GM23338 (cell line): ENCODE measurements around the gene SORT1. TPM values are rescaled to one million over a fixed set of nuclear protein-coding genes. Genes with fewer than 3 reads are reported as not detected.

Experiments
- ATAC-seq: fragments of 200-7000 bp; cut with Tn5 transposase; 3 replicates; pipeline ENCODE4 v1.9.1; 2020
- DNase-seq: peaks from one replicate; pipeline ENCODE4 v3.0.0-alpha.2; 2015; ENCODE audit warnings: low spot score
- H2AFZ ChIP-seq: fragments of 200-600 bp; sonication (generic); 2 replicates; pipeline ENCODE4 v1.8.0; 2016; ENCODE audit warnings: antibody characterized with exemption, mild to moderate bottlenecking, moderate library complexity
- H3F3A ChIP-seq: fragments of 200-600 bp; sonication (generic); replicated peaks from 2 replicates; pipeline ENCODE4 v1.8.0; 2017; ENCODE audit warnings: antibody characterized with exemption, mixed run types, low read depth
- H3K27ac ChIP-seq: fragments of 200-600 bp; sonication (generic); 2 replicates; pipeline ENCODE4 v1.6.1; 2016; ENCODE audit warnings: low read depth
- H3K27me3 ChIP-seq: fragments of 200-600 bp; sonication (generic); 2 replicates; pipeline ENCODE4 v1.8.0; 2016; ENCODE audit warnings: mild to moderate bottlenecking, mixed run types, moderate library complexity; ENCODE audit not compliant: insufficient read depth
- H3K36me3 ChIP-seq: fragments of 200-600 bp; sonication (generic); 2 replicates; pipeline ENCODE4 v1.8.0; 2016; ENCODE audit warnings: mild to moderate bottlenecking; ENCODE audit not compliant: insufficient read depth
- H3K4me1 ChIP-seq: fragments of 200-600 bp; sonication (generic); 2 replicates; pipeline ENCODE4 v1.8.0; 2016; ENCODE audit warnings: mild to moderate bottlenecking, moderate library complexity; ENCODE audit not compliant: insufficient read depth
- H3K4me2 ChIP-seq: fragments of 200-600 bp; sonication (generic); 2 replicates; pipeline ENCODE4 v1.7.1; 2017; ENCODE audit warnings: mixed run types
- H3K4me3 ChIP-seq: fragments of 200-600 bp; sonication (generic); 2 replicates; pipeline ENCODE4 v1.6.1; 2016; ENCODE audit warnings: mixed run types
- H3K79me2 ChIP-seq: fragments of 200-600 bp; sonication (generic); replicated peaks from 2 replicates; pipeline ENCODE4 v1.8.0; 2017; ENCODE audit warnings: mild to moderate bottlenecking; ENCODE audit not compliant: insufficient read depth
- H3K9me2 ChIP-seq: fragments of 200-600 bp; sonication (generic); 2 replicates; pipeline ENCODE4 v1.8.0; 2017; ENCODE audit not compliant: insufficient read depth
- H4K20me1 ChIP-seq: fragments of 200-600 bp; sonication (generic); replicated peaks from 2 replicates; pipeline ENCODE4 v1.8.0; 2017; ENCODE audit warnings: mild to moderate bottlenecking; ENCODE audit not compliant: insufficient read depth
- H3K27ac Mint-ChIP-seq: 2 replicates; pipeline ENCODE4 v1.8.0; 2020; ENCODE audit warnings: inconsistent platforms, mild to moderate bottlenecking, moderate library complexity, mixed read lengths
- H3K27me3 Mint-ChIP-seq: 3 replicates; pipeline ENCODE4 v1.8.0; 2022; ENCODE audit warnings: low read depth, mild to moderate bottlenecking, moderate library complexity, mixed read lengths, inconsistent platforms; ENCODE audit not compliant: insufficient read depth, poor library complexity
- H3K36me3 Mint-ChIP-seq: 3 replicates; pipeline ENCODE4 v1.8.0; 2021; ENCODE audit warnings: low read depth, mild to moderate bottlenecking, inconsistent platforms, moderate library complexity, mixed read lengths
- H3K4me1 Mint-ChIP-seq: 3 replicates; pipeline ENCODE4 v1.8.0; 2020; ENCODE audit warnings: mild to moderate bottlenecking, inconsistent platforms, mixed read lengths
- H3K4me3 Mint-ChIP-seq: 3 replicates; pipeline ENCODE4 v1.8.0; 2021; ENCODE audit warnings: moderate library complexity, mild to moderate bottlenecking, inconsistent platforms, mixed read lengths
- H3K9me3 Mint-ChIP-seq: 3 replicates; pipeline ENCODE4 v1.8.0; 2020; ENCODE audit warnings: moderate library complexity, mild to moderate bottlenecking, inconsistent platforms, mixed read lengths
- CREB1 ChIP-seq: fragments of 250-450 bp; sonication (Bioruptor Pico); IDR thresholded peaks from 2 replicates; pipeline ENCODE4 v1.5.0; 2020; ENCODE audit warnings: low read depth, mild to moderate bottlenecking, moderate library complexity
- ETS1 ChIP-seq: IDR thresholded peaks from 2 replicates; pipeline ENCODE4 v1.6.1; 2016; ENCODE audit warnings: antibody characterized with exemption
- POLR2AphosphoS5 ChIP-seq: IDR thresholded peaks from 2 replicates; pipeline ENCODE4 v1.6.1; 2016; ENCODE audit warnings: antibody characterized with exemption, low read depth
- STAT1 ChIP-seq: IDR thresholded peaks from one replicate; pipeline ENCODE4 v1.6.1; 2016; ENCODE audit warnings: antibody characterized with exemption; ENCODE audit not compliant: unreplicated experiment
- ZNF114 ChIP-seq: fragments of 250-450 bp; sonication (Bioruptor Pico); IDR thresholded peaks from 2 replicates; pipeline ENCODE4 v1.5.0; 2020; ENCODE audit warnings: mild to moderate bottlenecking, moderate library complexity
- ZNF331 ChIP-seq: fragments of 250-450 bp; sonication (Bioruptor Pico); IDR thresholded peaks from 2 replicates; pipeline ENCODE4 v1.5.0; 2020; ENCODE audit warnings: low read depth, mild to moderate bottlenecking, moderate library complexity
- polyA plus RNA-seq: library from polyadenylated mRNA; unstranded; fragments of >200 nt; fragmentation: Nextera tagmentation; extraction: Ambion mirVana; gene quantifications from 2 replicates; pipeline ENCODE4 v1.2.1, GENCODE V29; 2016
- total RNA-seq: library from RNA; depleted of rRNA; stranded (reverse); fragments of >200 nt; shearing (Covaris generic); gene quantifications from 2 replicates; pipeline ENCODE4 v1.2.3, GENCODE V29; 2014
- TF ChIP-seq, protein P1 (sequence below): IDR thresholded peaks from one replicate; pipeline ENCODE4 v1.6.1; 2018; ENCODE audit warnings: antibody characterized with exemption; ENCODE audit not compliant: unreplicated experiment
- TF ChIP-seq, protein P2 (sequence below): fragments of 250-450 bp; sonication (Bioruptor Pico); IDR thresholded peaks from 2 replicates; pipeline ENCODE4 v1.5.0; 2020; ENCODE audit warnings: mild to moderate bottlenecking, moderate library complexity

Gene SORT1
- total and polyA plus RNA-seq, 2 experiments from 2014 or later = 10.9 to 55.4 TPM

DNA sequence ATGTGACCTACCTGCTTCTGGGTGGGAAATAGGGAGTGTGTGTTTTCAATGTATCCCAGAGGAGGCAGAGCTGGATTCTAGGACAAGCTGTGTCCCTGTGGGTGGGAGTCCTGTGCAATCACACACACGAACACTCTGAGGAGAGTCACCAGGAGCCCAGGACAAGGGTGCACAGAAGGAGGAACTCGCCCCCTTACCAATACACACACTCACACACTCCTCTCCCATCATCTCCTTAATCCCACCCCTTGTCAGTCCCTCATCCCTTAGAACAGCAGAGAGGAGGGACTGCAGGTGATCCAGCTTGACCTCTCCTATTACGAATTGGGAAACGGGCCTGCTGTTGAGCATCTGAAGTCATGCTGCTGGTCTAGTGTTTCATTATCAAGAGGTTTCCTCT, 82.4 kb downstream of the SORT1 start (continued):
- TF ChIP-seq ETS1 = no peak
- TF ChIP-seq ZNF114 = no peak

GRCh38 chr1:109314795-109315194, 82.9 kb downstream of the SORT1 start:
- Histone ChIP-seq H3K9me2 (no peaks in the 10 kb centered on the region), H2AFZ (no peak overlapping the region), H3K79me2 (no peaks in the 10 kb centered on the region), H3F3A (no peaks in the 10 kb centered on the region), H3K4me2 (no peak overlapping the region), H3K27me3 (no peaks in the 10 kb centered on the region), H4K20me1 (no peaks in the 10 kb centered on the region), H3K36me3 (peaks cover 22% of the 10 kb centered on the region; the same call in 1 of the 2 replicates), H3K27ac (no peak overlapping the region), H3K4me3 (no peak overlapping the region), H3K4me1 (no peaks in the 10 kb centered on the region)
- Mint-ChIP-seq H3K27ac (no peak overlapping the region), H3K4me3 (no peak overlapping the region), H3K9me3 (no peaks in the 10 kb centered on the region), H3K4me1 (peaks cover 6% of the 10 kb centered on the region), H3K27me3 (peaks cover 4% of the 10 kb centered on the region), H3K36me3 (peaks cover 40% of the 10 kb centered on the region)
- ATAC-seq = no peak
- DNase-seq = no peak
- no peak for TF ChIP-seq CREB1
- TF ChIP-seq, protein P1, sequence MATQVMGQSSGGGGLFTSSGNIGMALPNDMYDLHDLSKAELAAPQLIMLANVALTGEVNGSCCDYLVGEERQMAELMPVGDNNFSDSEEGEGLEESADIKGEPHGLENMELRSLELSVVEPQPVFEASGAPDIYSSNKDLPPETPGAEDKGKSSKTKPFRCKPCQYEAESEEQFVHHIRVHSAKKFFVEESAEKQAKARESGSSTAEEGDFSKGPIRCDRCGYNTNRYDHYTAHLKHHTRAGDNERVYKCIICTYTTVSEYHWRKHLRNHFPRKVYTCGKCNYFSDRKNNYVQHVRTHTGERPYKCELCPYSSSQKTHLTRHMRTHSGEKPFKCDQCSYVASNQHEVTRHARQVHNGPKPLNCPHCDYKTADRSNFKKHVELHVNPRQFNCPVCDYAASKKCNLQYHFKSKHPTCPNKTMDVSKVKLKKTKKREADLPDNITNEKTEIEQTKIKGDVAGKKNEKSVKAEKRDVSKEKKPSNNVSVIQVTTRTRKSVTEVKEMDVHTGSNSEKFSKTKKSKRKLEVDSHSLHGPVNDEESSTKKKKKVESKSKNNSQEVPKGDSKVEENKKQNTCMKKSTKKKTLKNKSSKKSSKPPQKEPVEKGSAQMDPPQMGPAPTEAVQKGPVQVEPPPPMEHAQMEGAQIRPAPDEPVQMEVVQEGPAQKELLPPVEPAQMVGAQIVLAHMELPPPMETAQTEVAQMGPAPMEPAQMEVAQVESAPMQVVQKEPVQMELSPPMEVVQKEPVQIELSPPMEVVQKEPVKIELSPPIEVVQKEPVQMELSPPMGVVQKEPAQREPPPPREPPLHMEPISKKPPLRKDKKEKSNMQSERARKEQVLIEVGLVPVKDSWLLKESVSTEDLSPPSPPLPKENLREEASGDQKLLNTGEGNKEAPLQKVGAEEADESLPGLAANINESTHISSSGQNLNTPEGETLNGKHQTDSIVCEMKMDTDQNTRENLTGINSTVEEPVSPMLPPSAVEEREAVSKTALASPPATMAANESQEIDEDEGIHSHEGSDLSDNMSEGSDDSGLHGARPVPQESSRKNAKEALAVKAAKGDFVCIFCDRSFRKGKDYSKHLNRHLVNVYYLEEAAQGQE = no peak
- TF ChIP-seq, protein P2, sequence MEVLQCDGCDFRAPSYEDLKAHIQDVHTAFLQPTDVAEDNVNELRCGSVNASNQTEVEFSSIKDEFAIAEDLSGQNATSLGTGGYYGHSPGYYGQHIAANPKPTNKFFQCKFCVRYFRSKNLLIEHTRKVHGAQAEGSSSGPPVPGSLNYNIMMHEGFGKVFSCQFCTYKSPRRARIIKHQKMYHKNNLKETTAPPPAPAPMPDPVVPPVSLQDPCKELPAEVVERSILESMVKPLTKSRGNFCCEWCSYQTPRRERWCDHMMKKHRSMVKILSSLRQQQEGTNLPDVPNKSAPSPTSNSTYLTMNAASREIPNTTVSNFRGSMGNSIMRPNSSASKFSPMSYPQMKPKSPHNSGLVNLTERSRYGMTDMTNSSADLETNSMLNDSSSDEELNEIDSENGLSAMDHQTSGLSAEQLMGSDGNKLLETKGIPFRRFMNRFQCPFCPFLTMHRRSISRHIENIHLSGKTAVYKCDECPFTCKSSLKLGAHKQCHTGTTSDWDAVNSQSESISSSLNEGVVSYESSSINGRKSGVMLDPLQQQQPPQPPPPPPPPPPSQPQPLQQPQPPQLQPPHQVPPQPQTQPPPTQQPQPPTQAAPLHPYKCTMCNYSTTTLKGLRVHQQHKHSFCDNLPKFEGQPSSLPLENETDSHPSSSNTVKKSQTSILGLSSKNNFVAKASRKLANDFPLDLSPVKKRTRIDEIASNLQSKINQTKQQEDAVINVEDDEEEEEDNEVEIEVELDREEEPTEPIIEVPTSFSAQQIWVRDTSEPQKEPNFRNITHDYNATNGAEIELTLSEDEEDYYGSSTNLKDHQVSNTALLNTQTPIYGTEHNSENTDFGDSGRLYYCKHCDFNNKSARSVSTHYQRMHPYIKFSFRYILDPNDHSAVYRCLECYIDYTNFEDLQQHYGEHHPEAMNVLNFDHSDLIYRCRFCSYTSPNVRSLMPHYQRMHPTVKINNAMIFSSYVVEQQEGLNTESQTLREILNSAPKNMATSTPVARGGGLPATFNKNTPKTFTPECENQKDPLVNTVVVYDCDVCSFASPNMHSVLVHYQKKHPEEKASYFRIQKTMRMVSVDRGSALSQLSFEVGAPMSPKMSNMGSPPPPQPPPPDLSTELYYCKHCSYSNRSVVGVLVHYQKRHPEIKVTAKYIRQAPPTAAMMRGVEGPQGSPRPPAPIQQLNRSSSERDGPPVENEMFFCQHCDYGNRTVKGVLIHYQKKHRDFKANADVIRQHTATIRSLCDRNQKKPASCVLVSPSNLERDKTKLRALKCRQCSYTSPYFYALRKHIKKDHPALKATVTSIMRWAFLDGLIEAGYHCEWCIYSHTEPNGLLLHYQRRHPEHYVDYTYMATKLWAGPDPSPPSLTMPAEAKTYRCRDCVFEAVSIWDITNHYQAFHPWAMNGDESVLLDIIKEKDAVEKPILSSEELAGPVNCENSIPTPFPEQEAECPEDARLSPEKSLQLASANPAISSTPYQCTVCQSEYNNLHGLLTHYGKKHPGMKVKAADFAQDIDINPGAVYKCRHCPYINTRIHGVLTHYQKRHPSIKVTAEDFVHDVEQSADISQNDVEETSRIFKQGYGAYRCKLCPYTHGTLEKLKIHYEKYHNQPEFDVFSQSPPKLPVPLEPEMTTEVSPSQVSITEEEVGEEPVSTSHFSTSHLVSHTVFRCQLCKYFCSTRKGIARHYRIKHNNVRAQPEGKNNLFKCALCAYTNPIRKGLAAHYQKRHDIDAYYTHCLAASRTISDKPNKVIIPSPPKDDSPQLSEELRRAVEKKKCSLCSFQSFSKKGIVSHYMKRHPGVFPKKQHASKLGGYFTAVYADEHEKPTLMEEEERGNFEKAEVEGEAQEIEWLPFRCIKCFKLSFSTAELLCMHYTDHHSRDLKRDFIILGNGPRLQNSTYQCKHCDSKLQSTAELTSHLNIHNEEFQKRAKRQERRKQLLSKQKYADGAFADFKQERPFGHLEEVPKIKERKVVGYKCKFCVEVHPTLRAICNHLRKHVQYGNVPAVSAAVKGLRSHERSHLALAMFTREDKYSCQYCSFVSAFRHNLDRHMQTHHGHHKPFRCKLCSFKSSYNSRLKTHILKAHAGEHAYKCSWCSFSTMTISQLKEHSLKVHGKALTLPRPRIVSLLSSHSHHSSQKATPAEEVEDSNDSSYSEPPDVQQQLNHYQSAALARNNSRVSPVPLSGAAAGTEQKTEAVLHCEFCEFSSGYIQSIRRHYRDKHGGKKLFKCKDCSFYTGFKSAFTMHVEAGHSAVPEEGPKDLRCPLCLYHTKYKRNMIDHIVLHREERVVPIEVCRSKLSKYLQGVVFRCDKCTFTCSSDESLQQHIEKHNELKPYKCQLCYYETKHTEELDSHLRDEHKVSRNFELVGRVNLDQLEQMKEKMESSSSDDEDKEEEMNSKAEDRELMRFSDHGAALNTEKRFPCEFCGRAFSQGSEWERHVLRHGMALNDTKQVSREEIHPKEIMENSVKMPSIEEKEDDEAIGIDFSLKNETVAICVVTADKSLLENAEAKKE (CRISPR knock-in tag) = no peak
- TF ChIP-seq STAT1 = no peak
- no peak for TF ChIP-seq ZNF331 (CRISPR knock-in tag)
- TF ChIP-seq POLR2AphosphoS5 = no peak
